ENCODE data around the gene PPP1R2C.

Gene PPP1R2C

GRCh38 chrX:42740456-42740855 lies 37.5 kb downstream of the PPP1R2C start:
- H2BK15ac ChIP-seq (ENCODE audit: low read length), result no peak overlapping the region
- H3K4me1 ChIP-seq (ENCODE audit: control insufficient read depth in 2 of 2, insufficient read depth in 1 of 2, low read depth in 1 of 2, low read length in 2 of 2), result no peaks in the 10 kb centered on the region
- no peak overlapping the region for H2BK12ac ChIP-seq (ENCODE audit: low read length)
- no CpG with 5 or more reads among the region's 1 CpG for WGBS, 2 donors (ENCODE audit: extremely low coverage in 2 of 2, insufficient read length in 2 of 2, insufficient replicate concordance in 1 of 2)
- H3K4me3 ChIP-seq (ENCODE audit: low read length in 2 of 2), result no peak overlapping the region
- no peak overlapping the region for H2BK120ac ChIP-seq (ENCODE audit: low read depth, low read length)
- no peak overlapping the region for H2BK5ac ChIP-seq (ENCODE audit: low read length)
- H2AFZ ChIP-seq (ENCODE audit: low read length), result no peak overlapping the region
- no peaks in the 10 kb centered on the region for H3K36me3 ChIP-seq (replicated peaks in 1 of 2; ENCODE audit: control insufficient read depth in 2 of 2, insufficient read depth in 2 of 2, low read length in 2 of 2)
- no peaks in the 10 kb centered on the region for H3K27me3 ChIP-seq (ENCODE audit: control insufficient read depth in 3 of 3, insufficient read depth in 3 of 3, low read depth in 1 of 3, low read length in 3 of 3)
- no peak overlapping the region for H3K9ac ChIP-seq (ENCODE audit: low read depth, low read length, poor library complexity)
- H2AK5ac ChIP-seq (ENCODE audit: low read depth, low read length), result no peak overlapping the region
- H3K9me3 ChIP-seq (replicated peaks in 1 of 2; ENCODE audit: control insufficient read depth in 2 of 2, insufficient read depth in 1 of 2, low read depth in 1 of 2, low read length in 2 of 2), result no peaks in the 10 kb centered on the region
- H4K8ac ChIP-seq (ENCODE audit: low read depth, low read length), result no peak overlapping the region
- no peak overlapping the region for H3K23ac ChIP-seq (ENCODE audit: low read depth, low read length, poor library complexity)
- H3K79me1 ChIP-seq (ENCODE audit: low read depth, low read length), result no peaks in the 10 kb centered on the region
- H3K18ac ChIP-seq (ENCODE audit: low read length), result no peak overlapping the region
- H3K4ac ChIP-seq (ENCODE audit: low read length), result no peak overlapping the region
- H3K14ac ChIP-seq (ENCODE audit: low read length), result no peak overlapping the region
- no peak overlapping the region for H3K27ac ChIP-seq (replicated peaks; ENCODE audit: low read length)
- H3K4me2 ChIP-seq (ENCODE audit: insufficient read depth, low read length, poor library complexity, severe bottlenecking), result no peak overlapping the region
- no peak overlapping the region for H4K91ac ChIP-seq (ENCODE audit: low read depth, low read length, poor library complexity)
- DNase-seq (ENCODE audit: low spot score), result no peak

DNA sequence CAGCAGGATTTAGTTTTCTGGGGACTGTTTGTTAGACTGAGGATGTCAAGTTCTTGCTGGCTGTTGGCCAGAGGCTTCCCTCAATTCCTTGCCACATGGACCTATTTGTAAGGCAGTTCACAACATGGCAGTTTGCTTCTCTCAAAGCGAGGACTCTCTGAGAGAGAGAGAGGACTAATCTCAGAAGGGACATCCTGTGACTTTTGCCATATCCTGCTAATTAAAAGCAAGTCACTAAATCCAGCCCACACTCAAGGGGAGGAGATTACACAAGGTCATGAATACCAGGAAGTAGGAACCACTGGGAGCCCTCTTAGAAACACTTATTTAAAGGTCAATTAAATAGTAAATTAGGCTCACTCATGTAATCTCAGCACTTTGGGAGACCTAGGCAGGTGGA lies 38.2 kb downstream of the PPP1R2C start:
- no peak overlapping the region for H4K91ac ChIP-seq (ENCODE audit: low read depth, low read length, poor library complexity)
- DNase-seq (ENCODE audit: low spot score), result no peak
- no peaks in the 10 kb centered on the region for H3K36me3 ChIP-seq (replicated peaks in 1 of 2; ENCODE audit: control insufficient read depth in 2 of 2, insufficient read depth in 2 of 2, low read length in 2 of 2)
- H2BK15ac ChIP-seq (ENCODE audit: low read length), result no peak overlapping the region
- no peak overlapping the region for H3K14ac ChIP-seq (ENCODE audit: low read length)
- no peak overlapping the region for H2AK5ac ChIP-seq (ENCODE audit: low read depth, low read length)
- no peak overlapping the region for H2BK120ac ChIP-seq (ENCODE audit: low read depth, low read length)
- no peak overlapping the region for H3K9ac ChIP-seq (ENCODE audit: low read depth, low read length, poor library complexity)
- no peak overlapping the region for H3K4ac ChIP-seq (ENCODE audit: low read length)
- H2BK12ac ChIP-seq (ENCODE audit: low read length), result no peak overlapping the region
- H3K27me3 ChIP-seq (ENCODE audit: control insufficient read depth in 3 of 3, insufficient read depth in 3 of 3, low read depth in 1 of 3, low read length in 3 of 3), result no peaks in the 10 kb centered on the region
- no peak overlapping the region for H3K4me2 ChIP-seq (ENCODE audit: insufficient read depth, low read length, poor library complexity, severe bottlenecking)
- H3K4me3 ChIP-seq (ENCODE audit: low read length in 2 of 2), result no peak overlapping the region
- H3K27ac ChIP-seq (replicated peaks; ENCODE audit: low read length), result no peak overlapping the region
- no peaks in the 10 kb centered on the region for H3K4me1 ChIP-seq (ENCODE audit: control insufficient read depth in 2 of 2, insufficient read depth in 1 of 2, low read depth in 1 of 2, low read length in 2 of 2)
- H4K8ac ChIP-seq (ENCODE audit: low read depth, low read length), result no peak overlapping the region
- no peaks in the 10 kb centered on the region for H3K79me1 ChIP-seq (ENCODE audit: low read depth, low read length)
- H2BK5ac ChIP-seq (ENCODE audit: low read length), result no peak overlapping the region
- H3K9me3 ChIP-seq (replicated peaks in 1 of 2; ENCODE audit: control insufficient read depth in 2 of 2, insufficient read depth in 1 of 2, low read depth in 1 of 2, low read length in 2 of 2), result no peaks in the 10 kb centered on the region
- H2AFZ ChIP-seq (ENCODE audit: low read length), result no peak overlapping the region
- H3K23ac ChIP-seq (ENCODE audit: low read depth, low read length, poor library complexity), result no peak overlapping the region
- H3K18ac ChIP-seq (ENCODE audit: low read length), result no peak overlapping the region
- WGBS, 2 donors (ENCODE audit: extremely low coverage in 2 of 2, insufficient read length in 2 of 2, insufficient replicate concordance in 1 of 2), result no CpG with 5 or more reads among the region's 1 CpG

DNA sequence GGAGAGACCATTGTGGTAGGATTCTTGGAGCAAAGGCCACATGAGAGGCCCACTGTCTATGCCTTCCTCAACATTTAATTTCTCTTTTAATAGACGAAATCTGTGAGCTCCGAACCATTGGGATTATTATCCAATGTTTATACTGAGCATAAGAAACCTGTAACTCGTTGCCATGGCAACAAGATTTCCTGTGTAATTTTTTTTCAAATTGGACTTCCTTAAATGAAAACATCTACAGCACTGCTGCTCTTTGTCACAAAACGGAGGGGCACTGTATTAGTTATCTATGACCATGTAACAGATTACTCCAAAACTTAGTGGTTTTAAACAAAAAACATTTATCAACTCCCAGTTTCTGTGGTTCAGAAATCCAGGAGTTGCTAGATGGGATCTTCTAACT lies 38.7 kb downstream of the PPP1R2C start:
- H3K4me1 ChIP-seq (ENCODE audit: control insufficient read depth in 2 of 2, insufficient read depth in 1 of 2, low read depth in 1 of 2, low read length in 2 of 2), result no peaks in the 10 kb centered on the region
- no peak overlapping the region for H3K4me2 ChIP-seq (ENCODE audit: insufficient read depth, low read length, poor library complexity, severe bottlenecking)
- H3K23ac ChIP-seq (ENCODE audit: low read depth, low read length, poor library complexity), result no peak overlapping the region
- H3K9ac ChIP-seq (ENCODE audit: low read depth, low read length, poor library complexity), result no peak overlapping the region
- H3K36me3 ChIP-seq (replicated peaks in 1 of 2; ENCODE audit: control insufficient read depth in 2 of 2, insufficient read depth in 2 of 2, low read length in 2 of 2), result no peaks in the 10 kb centered on the region
- DNase-seq (ENCODE audit: low spot score), result no peak
- no peak overlapping the region for H3K14ac ChIP-seq (ENCODE audit: low read length)
- H4K91ac ChIP-seq (ENCODE audit: low read depth, low read length, poor library complexity), result no peak overlapping the region
- WGBS, 2 donors (ENCODE audit: extremely low coverage in 2 of 2, insufficient read length in 2 of 2, insufficient replicate concordance in 1 of 2), result no CpG with 5 or more reads among the region's 4 CpGs
- H3K27ac ChIP-seq (replicated peaks; ENCODE audit: low read length), result no peak overlapping the region
- H4K8ac ChIP-seq (ENCODE audit: low read depth, low read length), result no peak overlapping the region
- H3K79me1 ChIP-seq (ENCODE audit: low read depth, low read length), result no peaks in the 10 kb centered on the region
- no peak overlapping the region for H2BK12ac ChIP-seq (ENCODE audit: low read length)
- no peaks in the 10 kb centered on the region for H3K27me3 ChIP-seq (ENCODE audit: control insufficient read depth in 3 of 3, insufficient read depth in 3 of 3, low read depth in 1 of 3, low read length in 3 of 3)
- H3K4ac ChIP-seq (ENCODE audit: low read length), result no peak overlapping the region
- no peak overlapping the region for H3K18ac ChIP-seq (ENCODE audit: low read length)
- no peak overlapping the region for H2BK120ac ChIP-seq (ENCODE audit: low read depth, low read length)
- H2BK5ac ChIP-seq (ENCODE audit: low read length), result no peak overlapping the region
- no peak overlapping the region for H2AK5ac ChIP-seq (ENCODE audit: low read depth, low read length)
- no peak overlapping the region for H3K4me3 ChIP-seq (ENCODE audit: low read length in 2 of 2)
- H3K9me3 ChIP-seq (replicated peaks in 1 of 2; ENCODE audit: control insufficient read depth in 2 of 2, insufficient read depth in 1 of 2, low read depth in 1 of 2, low read length in 2 of 2), result no peaks in the 10 kb centered on the region
- H2BK15ac ChIP-seq (ENCODE audit: low read length), result no peak overlapping the region
- no peak overlapping the region for H2AFZ ChIP-seq (ENCODE audit: low read length)

DNA sequence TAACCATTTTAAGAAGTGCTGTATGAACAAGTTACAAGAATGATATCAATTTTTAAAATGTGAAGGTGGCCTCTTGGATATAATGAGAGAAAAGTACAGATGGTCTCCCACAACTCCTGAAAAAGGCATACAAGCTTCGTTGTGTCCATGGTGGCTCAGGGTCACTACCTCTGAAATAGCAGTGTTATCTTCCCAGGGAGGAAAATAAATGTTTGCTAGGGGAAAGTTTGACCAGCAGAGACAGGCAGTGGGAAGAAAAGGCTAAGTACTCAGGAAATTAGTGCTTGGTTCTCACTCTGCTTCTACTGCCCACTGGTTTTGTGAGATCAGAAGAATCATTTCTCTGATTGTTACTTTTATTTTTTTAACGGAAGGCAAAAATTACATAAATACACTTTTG lies 39.4 kb downstream of the PPP1R2C start:
- DNase-seq (ENCODE audit: low spot score), result no peak
- H2BK15ac ChIP-seq (ENCODE audit: low read length), result no peak overlapping the region
- H3K4ac ChIP-seq (ENCODE audit: low read length), result no peak overlapping the region
- H2AK5ac ChIP-seq (ENCODE audit: low read depth, low read length), result no peak overlapping the region
- H3K4me1 ChIP-seq (ENCODE audit: control insufficient read depth in 2 of 2, insufficient read depth in 1 of 2, low read depth in 1 of 2, low read length in 2 of 2), result no peaks in the 10 kb centered on the region
- no peak overlapping the region for H4K91ac ChIP-seq (ENCODE audit: low read depth, low read length, poor library complexity)
- no peak overlapping the region for H2BK120ac ChIP-seq (ENCODE audit: low read depth, low read length)
- H4K8ac ChIP-seq (ENCODE audit: low read depth, low read length), result no peak overlapping the region
- H3K9ac ChIP-seq (ENCODE audit: low read depth, low read length, poor library complexity), result no peak overlapping the region
- H3K27me3 ChIP-seq (ENCODE audit: control insufficient read depth in 3 of 3, insufficient read depth in 3 of 3, low read depth in 1 of 3, low read length in 3 of 3), result no peaks in the 10 kb centered on the region
- H2BK12ac ChIP-seq (ENCODE audit: low read length), result no peak overlapping the region
- no peak overlapping the region for H3K14ac ChIP-seq (ENCODE audit: low read length)
- no peak overlapping the region for H3K23ac ChIP-seq (ENCODE audit: low read depth, low read length, poor library complexity)
- H3K4me2 ChIP-seq (ENCODE audit: insufficient read depth, low read length, poor library complexity, severe bottlenecking), result no peak overlapping the region
- no peaks in the 10 kb centered on the region for H3K79me1 ChIP-seq (ENCODE audit: low read depth, low read length)
- WGBS, 2 donors (ENCODE audit: extremely low coverage in 2 of 2, insufficient read length in 2 of 2, insufficient replicate concordance in 1 of 2), result no CpG with 5 or more reads among the region's 2 CpGs
- no peak overlapping the region for H2AFZ ChIP-seq (ENCODE audit: low read length)
- H3K4me3 ChIP-seq (ENCODE audit: low read length in 2 of 2), result no peak overlapping the region
- H3K18ac ChIP-seq (ENCODE audit: low read length), result no peak overlapping the region
- no peaks in the 10 kb centered on the region for H3K9me3 ChIP-seq (replicated peaks in 1 of 2; ENCODE audit: control insufficient read depth in 2 of 2, insufficient read depth in 1 of 2, low read depth in 1 of 2, low read length in 2 of 2)
- H3K36me3 ChIP-seq (replicated peaks in 1 of 2; ENCODE audit: control insufficient read depth in 2 of 2, insufficient read depth in 2 of 2, low read length in 2 of 2), result no peaks in the 10 kb centered on the region
- no peak overlapping the region for H2BK5ac ChIP-seq (ENCODE audit: low read length)
- H3K27ac ChIP-seq (replicated peaks; ENCODE audit: low read length), result no peak overlapping the region
